ENCODE data around the gene SPPL2B. TPM values are rescaled to one million over a fixed set of nuclear protein-coding genes. Genes with fewer than 3 reads are reported as not detected.

SPPL2B gene
- total RNA-seq, 1 experiment from 2014 or later, result 73.7 TPM

DNA sequence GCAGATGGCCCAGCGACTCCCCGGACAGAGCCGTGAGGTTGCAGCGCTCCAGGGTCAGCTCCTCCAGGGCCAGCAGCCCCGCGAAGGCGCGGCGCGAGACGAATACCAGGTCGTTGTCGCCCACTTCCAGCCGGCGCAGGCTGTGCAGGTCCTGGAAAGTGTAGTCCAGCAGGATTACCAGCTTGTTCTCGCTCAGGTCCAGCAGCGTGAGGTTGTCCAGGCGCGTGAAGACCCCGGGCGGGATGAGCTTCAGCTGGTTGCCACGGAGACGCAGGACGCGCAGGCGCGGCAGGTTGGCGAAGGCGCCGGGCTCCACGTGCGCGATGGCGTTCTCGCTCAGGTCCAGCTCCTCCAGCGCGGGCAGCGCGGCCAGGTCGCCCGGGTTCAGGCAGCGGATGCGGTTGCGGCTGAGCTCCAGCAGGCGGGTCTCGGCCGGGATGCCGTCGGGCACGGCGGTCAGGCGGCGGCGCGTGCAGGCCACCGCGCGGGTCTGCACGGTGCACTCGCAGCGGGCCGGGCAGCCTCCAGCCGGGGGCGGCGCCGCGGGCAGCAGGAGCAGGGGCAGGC is 37.2 kb upstream of the SPPL2B start:
- Histone ChIP-seq H3K56ac (ENCODE audit: insufficient read length, low read depth, low read length) (no peak overlapping the region), H2BK120ac (ENCODE audit: low read depth, low read length, poor library complexity, severe bottlenecking) (no peak overlapping the region), H3K18ac (ENCODE audit: insufficient read length, low read depth, low read length) (no peak overlapping the region), H3K4me2 (ENCODE audit: insufficient read depth, insufficient read length, low read length) (peak overlapping the region; percentile 65), H3K4ac (ENCODE audit: low read depth, low read length) (no peak overlapping the region), H3K79me1 (ENCODE audit: insufficient read depth, low read depth, low read length, poor library complexity, severe bottlenecking) (no peaks in the 10 kb centered on the region), H2AFZ (ENCODE audit: low read length) (no peak overlapping the region), H3K27ac (ENCODE audit: insufficient read length, low read depth, low read length) (no peak overlapping the region), H2BK20ac (ENCODE audit: low read depth, low read length, poor library complexity, severe bottlenecking) (no peak overlapping the region), H3K79me2 (ENCODE audit: insufficient read depth, low read length) (no peaks in the 10 kb centered on the region), H2BK12ac (ENCODE audit: insufficient read length, low read depth, low read length) (no peak overlapping the region), H2AK5ac (ENCODE audit: insufficient read length, low read length) (no peak overlapping the region), H3K14ac (ENCODE audit: insufficient read depth, low read length) (no peak overlapping the region), H2BK5ac (ENCODE audit: insufficient read length, low read length) (no peak overlapping the region), H4K20me1 (ENCODE audit: control insufficient read depth, insufficient read depth, insufficient read length) (no peaks in the 10 kb centered on the region), H4K5ac (ENCODE audit: insufficient read length, low read depth, low read length) (no peak overlapping the region), H4K8ac (replicated peaks; ENCODE audit: insufficient read length, low read depth, low read length) (no peak overlapping the region), H3K9me3 (ENCODE audit: control insufficient read depth, low read depth, low read length) (no peaks in the 10 kb centered on the region), H3T11ph (ENCODE audit: low read length) (no peak overlapping the region), H3K23me2 (ENCODE audit: insufficient read length, low read depth, low read length, poor library complexity, severe bottlenecking) (no peaks in the 10 kb centered on the region), H3K27me3 (ENCODE audit: insufficient read depth, low read length) (peaks cover 35% of the 10 kb centered on the region; the same call in 1 of the 2 replicates), H4K91ac (ENCODE audit: insufficient read length, low read depth, low read length) (no peak overlapping the region), H3K23ac (ENCODE audit: insufficient read length, low read depth, low read length) (no peak overlapping the region), H2BK15ac (ENCODE audit: low read depth, low read length) (no peak overlapping the region; the same call in 1 of the 2 replicates), H3K4me1 (ENCODE audit: insufficient read depth, low read length) (no peaks in the 10 kb centered on the region), H3K9ac (ENCODE audit: extremely low read depth, insufficient read length, low read length) (no peak overlapping the region)
- WGBS (ENCODE audit: extremely low coverage, insufficient read length, low lambda C conversion rate), result no CpG with 5 or more reads among the region's 67 CpGs
- Mint-ChIP-seq H3K27ac (no peak overlapping the region), H3K9me3 (peaks cover 5 to 6% of the 10 kb centered on the region in 2 experiments; a peak in 3 of 5 replicates), H3K4me1 (peaks cover 7 to 21% of the 10 kb centered on the region in 2 experiments; a peak in 3 of 4 replicates), H3K4me3 (peak overlapping the region; percentile 42 to 64), H3K36me3 (ENCODE audit: insufficient read depth in 1 of 3, low read depth in 3 of 3) (peaks cover 0 to 7% (median 4%) of the 10 kb centered on the region in 3 experiments; a peak in 3 of 7 replicates), H3K27me3 (ENCODE audit: low read depth) (peaks cover 95% of the 10 kb centered on the region)
- TF ChIP-seq, protein P1, sequence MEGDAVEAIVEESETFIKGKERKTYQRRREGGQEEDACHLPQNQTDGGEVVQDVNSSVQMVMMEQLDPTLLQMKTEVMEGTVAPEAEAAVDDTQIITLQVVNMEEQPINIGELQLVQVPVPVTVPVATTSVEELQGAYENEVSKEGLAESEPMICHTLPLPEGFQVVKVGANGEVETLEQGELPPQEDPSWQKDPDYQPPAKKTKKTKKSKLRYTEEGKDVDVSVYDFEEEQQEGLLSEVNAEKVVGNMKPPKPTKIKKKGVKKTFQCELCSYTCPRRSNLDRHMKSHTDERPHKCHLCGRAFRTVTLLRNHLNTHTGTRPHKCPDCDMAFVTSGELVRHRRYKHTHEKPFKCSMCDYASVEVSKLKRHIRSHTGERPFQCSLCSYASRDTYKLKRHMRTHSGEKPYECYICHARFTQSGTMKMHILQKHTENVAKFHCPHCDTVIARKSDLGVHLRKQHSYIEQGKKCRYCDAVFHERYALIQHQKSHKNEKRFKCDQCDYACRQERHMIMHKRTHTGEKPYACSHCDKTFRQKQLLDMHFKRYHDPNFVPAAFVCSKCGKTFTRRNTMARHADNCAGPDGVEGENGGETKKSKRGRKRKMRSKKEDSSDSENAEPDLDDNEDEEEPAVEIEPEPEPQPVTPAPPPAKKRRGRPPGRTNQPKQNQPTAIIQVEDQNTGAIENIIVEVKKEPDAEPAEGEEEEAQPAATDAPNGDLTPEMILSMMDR (conservative IDR thresholded peaks at IDR 0.05), result peak; percentile 36; the same call in 1 of the 3 replicates
- peak; percentile 75 for DNase-seq

Data from H9 (cell line).